ENCODE data around the gene YIPF5. TPM values are rescaled to one million over a fixed set of nuclear protein-coding genes. Genes with fewer than 3 reads are reported as not detected.

The YIPF5 gene
- total and polyA plus RNA-seq, 2 donors (not counting 3 experiments of a cell fraction or from before 2014, with no cell fraction given): 73.7 to 78.7 TPM

DNA sequence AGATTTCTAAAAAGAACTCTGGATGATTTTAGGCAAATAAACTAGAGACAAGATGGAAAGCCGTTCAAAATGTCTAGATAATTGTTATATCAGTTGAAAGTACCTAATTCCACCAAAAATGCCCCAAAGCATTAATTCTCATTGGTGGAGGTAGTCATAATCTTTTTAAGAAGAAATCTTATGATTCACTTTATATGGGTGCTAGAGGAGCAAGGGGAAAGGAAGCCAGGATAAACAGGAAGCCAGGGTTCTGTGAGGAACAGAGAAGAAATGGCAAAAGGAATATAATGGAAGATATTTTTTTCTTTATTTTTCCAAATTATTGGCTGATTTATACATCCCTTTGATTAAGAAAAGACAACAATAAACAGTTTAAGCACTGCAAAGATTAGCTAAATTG is 7.8 kb downstream of the YIPF5 start:
- DNase-seq (ENCODE audit: low read depth, low spot score) (peak; percentile 66), FAIRE-seq (no peak)
- CTCF ChIA-PET: interaction anchor here (0.7 to 1.6 kb wide), 2 partner anchors 28 to 30 kb away, joined by 3 to 4 read pairs; no protein-coding TSS in a partner anchor
- Histone ChIP-seq H3K4me2 (ENCODE audit: insufficient read depth, low read length) (peak overlapping the region; percentile 33), H3K79me2 (ENCODE audit: control insufficient read depth, insufficient read depth, low read length) (peaks cover 14% of the 10 kb centered on the region), H3K9ac (replicated peaks; ENCODE audit: extremely low read depth, insufficient read depth, low read length) (no peak overlapping the region), H3K9me1 (replicated peaks; ENCODE audit: control insufficient read depth, extremely low read depth, insufficient read depth, low read length) (no peaks in the 10 kb centered on the region), H3K36me3 (ENCODE audit: control insufficient read depth in 2 of 2, extremely low read depth in 1 of 2, insufficient read depth in 2 of 2, low read length in 2 of 2) (peaks cover 11 to 26% of the 10 kb centered on the region in 2 experiments), H3K27me3 (ENCODE audit: control insufficient read depth in 2 of 2, insufficient read depth in 2 of 2, low read length in 2 of 2) (no peaks in the 10 kb centered on the region), H2AFZ (ENCODE audit: low read depth, low read length) (no peak overlapping the region), H3K9me3 (replicated peaks; ENCODE audit: control insufficient read depth, insufficient read depth, low read length) (no peaks in the 10 kb centered on the region), H4K20me1 (replicated peaks; ENCODE audit: control insufficient read depth, extremely low read depth, insufficient read depth, low read length) (no peaks in the 10 kb centered on the region), H3K4me3 (replicated peaks in 1 of 3; ENCODE audit: insufficient read depth in 1 of 3, low read depth in 1 of 3, low read length in 3 of 3) (no peak overlapping the region), H3K4me1 (ENCODE audit: control insufficient read depth, extremely low read depth, insufficient read depth, low read length) (peaks cover 18% of the 10 kb centered on the region), H3K27ac (ENCODE audit: insufficient read depth, low read depth, low read length) (no peak overlapping the region)
- POLR2A ChIA-PET: no interaction called here
- intact Hi-C loops (cut with micrococcal nuclease) (no loop called here), dilution Hi-C loops (cut with MboI; ENCODE audit: extremely low pct_ligation_motif_present, low sequenced_read_pairs) (no loop called here)
- TF ChIP-seq, protein P1, sequence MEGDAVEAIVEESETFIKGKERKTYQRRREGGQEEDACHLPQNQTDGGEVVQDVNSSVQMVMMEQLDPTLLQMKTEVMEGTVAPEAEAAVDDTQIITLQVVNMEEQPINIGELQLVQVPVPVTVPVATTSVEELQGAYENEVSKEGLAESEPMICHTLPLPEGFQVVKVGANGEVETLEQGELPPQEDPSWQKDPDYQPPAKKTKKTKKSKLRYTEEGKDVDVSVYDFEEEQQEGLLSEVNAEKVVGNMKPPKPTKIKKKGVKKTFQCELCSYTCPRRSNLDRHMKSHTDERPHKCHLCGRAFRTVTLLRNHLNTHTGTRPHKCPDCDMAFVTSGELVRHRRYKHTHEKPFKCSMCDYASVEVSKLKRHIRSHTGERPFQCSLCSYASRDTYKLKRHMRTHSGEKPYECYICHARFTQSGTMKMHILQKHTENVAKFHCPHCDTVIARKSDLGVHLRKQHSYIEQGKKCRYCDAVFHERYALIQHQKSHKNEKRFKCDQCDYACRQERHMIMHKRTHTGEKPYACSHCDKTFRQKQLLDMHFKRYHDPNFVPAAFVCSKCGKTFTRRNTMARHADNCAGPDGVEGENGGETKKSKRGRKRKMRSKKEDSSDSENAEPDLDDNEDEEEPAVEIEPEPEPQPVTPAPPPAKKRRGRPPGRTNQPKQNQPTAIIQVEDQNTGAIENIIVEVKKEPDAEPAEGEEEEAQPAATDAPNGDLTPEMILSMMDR (IDR thresholded peaks at IDR 0.05; ENCODE audit: extremely low read depth in 1 of 2, insufficient read depth in 1 of 2, low read depth in 1 of 2, low read length in 2 of 2): no peak
- TF ChIP-seq FOS (IDR thresholded peaks at IDR 0.05; ENCODE audit: borderline replicate concordance, insufficient read depth, low read length): peak; percentile 37
- BruUV-seq (replicated peaks): no TSS peak

DNA sequence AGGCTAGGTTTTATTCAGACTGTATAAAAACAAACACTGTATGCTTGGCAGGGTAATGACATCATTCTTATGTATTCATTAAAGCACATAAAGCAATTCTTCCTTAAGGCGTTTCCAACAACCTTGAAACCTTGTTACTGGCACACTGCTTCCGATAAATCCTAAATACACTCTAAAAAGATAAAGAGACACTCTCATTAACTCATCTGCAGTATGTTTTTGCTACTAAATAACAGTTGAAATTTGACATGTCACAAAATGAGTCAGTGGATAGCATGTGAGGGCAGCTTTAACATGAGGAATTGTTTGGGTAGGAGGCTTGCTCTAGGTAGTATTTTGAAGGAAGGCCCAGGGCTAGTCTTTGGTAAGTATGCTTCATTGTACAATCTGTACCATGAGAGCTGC is 13.7 kb downstream of the YIPF5 start:
- POLR2A ChIA-PET: no interaction called here
- BruUV-seq (replicated peaks): no TSS peak
- DNase-seq (ENCODE audit: low read depth, low spot score): peak; percentile 42
- H3K27me3 ChIP-seq (ENCODE audit: control insufficient read depth in 2 of 2, insufficient read depth in 2 of 2, low read length in 2 of 2): no peaks in the 10 kb centered on the region
- H3K9ac ChIP-seq (replicated peaks; ENCODE audit: extremely low read depth, insufficient read depth, low read length): no peak overlapping the region
- dilution Hi-C loops (cut with MboI; ENCODE audit: extremely low pct_ligation_motif_present, low sequenced_read_pairs): no loop called here
- FAIRE-seq: no peak
- H3K4me3 ChIP-seq (replicated peaks in 1 of 3; ENCODE audit: insufficient read depth in 1 of 3, low read depth in 1 of 3, low read length in 3 of 3): no peak overlapping the region
- no peaks in the 10 kb centered on the region for H3K9me3 ChIP-seq (replicated peaks; ENCODE audit: control insufficient read depth, insufficient read depth, low read length)
- H3K36me3 ChIP-seq (ENCODE audit: control insufficient read depth in 2 of 2, extremely low read depth in 1 of 2, insufficient read depth in 2 of 2, low read length in 2 of 2): peaks cover 4 to 15% of the 10 kb centered on the region in 2 experiments
- no peaks in the 10 kb centered on the region for H3K4me1 ChIP-seq (ENCODE audit: control insufficient read depth, extremely low read depth, insufficient read depth, low read length)
- CTCF ChIA-PET: interaction anchor here (0.6 to 2.1 kb wide), 3 partner anchors 11 to 35 kb away, joined by 3 to 7 read pairs (median 3); no protein-coding TSS in a partner anchor
- no peaks in the 10 kb centered on the region for H4K20me1 ChIP-seq (replicated peaks; ENCODE audit: control insufficient read depth, extremely low read depth, insufficient read depth, low read length)
- no peaks in the 10 kb centered on the region for H3K79me2 ChIP-seq (ENCODE audit: control insufficient read depth, insufficient read depth, low read length)
- no peaks in the 10 kb centered on the region for H3K9me1 ChIP-seq (replicated peaks; ENCODE audit: control insufficient read depth, extremely low read depth, insufficient read depth, low read length)
- intact Hi-C loops (cut with micrococcal nuclease): no loop called here
- TF ChIP-seq JUN (IDR thresholded peaks at IDR 0.05; ENCODE audit: borderline replicate concordance, insufficient read depth, insufficient read length, low read depth) (no peak), POLR2AphosphoS5 (IDR thresholded peaks at IDR 0.05; ENCODE audit: insufficient read depth, low read depth, low read length) (no peak), FOS (IDR thresholded peaks at IDR 0.05; ENCODE audit: borderline replicate concordance, insufficient read depth, low read length) (no peak), EZH2 (IDR thresholded peaks at IDR 0.05; ENCODE audit: borderline replicate concordance, low read depth, low read length, severe bottlenecking) (no peak), POLR2A (IDR thresholded peaks at IDR 0.05; ENCODE audit: low read depth, low read length) (no peak), GATA2 (IDR thresholded peaks at IDR 0.05; ENCODE audit: insufficient read depth, insufficient read length, low read depth, low read length) (no peak), MYC (IDR thresholded peaks at IDR 0.05; ENCODE audit: low read depth, low read length) (no peak)
- TF ChIP-seq, protein P1 (IDR thresholded peaks at IDR 0.05; ENCODE audit: extremely low read depth in 1 of 2, insufficient read depth in 1 of 2, low read depth in 1 of 2, low read length in 2 of 2): no peak
- TF ChIP-seq, protein P2, sequence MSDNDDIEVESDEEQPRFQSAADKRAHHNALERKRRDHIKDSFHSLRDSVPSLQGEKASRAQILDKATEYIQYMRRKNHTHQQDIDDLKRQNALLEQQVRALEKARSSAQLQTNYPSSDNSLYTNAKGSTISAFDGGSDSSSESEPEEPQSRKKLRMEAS (IDR thresholded peaks at IDR 0.05; ENCODE audit: insufficient read depth, insufficient read length): no peak
- H3K4me2 ChIP-seq (ENCODE audit: insufficient read depth, low read length): no peak overlapping the region
- no peak overlapping the region for H2AFZ ChIP-seq (ENCODE audit: low read depth, low read length)
- no peak overlapping the region for H3K27ac ChIP-seq (ENCODE audit: insufficient read depth, low read depth, low read length)
